Erythroblast (primary cell): Measurements from ENCODE around the gene MRPL1.

Experiments used
- DNase-seq, 2 experiments: peaks; one replicate each; lab custom pipeline; 2025; lab: John Stamatoyannopoulos, UW
- GATA1 ChIP-seq: IDR thresholded peaks from 2 replicates; pipeline ENCODE4 v1.6.1; 2011; ENCODE audit warnings: low read depth, mild to moderate bottlenecking, control low read depth, low read length, moderate library complexity
- POLR2A ChIP-seq: IDR thresholded peaks from 2 replicates; pipeline ENCODE4 v1.6.1; 2011; ENCODE audit warnings: mild to moderate bottlenecking, low read length

Gene MRPL1

DNA sequence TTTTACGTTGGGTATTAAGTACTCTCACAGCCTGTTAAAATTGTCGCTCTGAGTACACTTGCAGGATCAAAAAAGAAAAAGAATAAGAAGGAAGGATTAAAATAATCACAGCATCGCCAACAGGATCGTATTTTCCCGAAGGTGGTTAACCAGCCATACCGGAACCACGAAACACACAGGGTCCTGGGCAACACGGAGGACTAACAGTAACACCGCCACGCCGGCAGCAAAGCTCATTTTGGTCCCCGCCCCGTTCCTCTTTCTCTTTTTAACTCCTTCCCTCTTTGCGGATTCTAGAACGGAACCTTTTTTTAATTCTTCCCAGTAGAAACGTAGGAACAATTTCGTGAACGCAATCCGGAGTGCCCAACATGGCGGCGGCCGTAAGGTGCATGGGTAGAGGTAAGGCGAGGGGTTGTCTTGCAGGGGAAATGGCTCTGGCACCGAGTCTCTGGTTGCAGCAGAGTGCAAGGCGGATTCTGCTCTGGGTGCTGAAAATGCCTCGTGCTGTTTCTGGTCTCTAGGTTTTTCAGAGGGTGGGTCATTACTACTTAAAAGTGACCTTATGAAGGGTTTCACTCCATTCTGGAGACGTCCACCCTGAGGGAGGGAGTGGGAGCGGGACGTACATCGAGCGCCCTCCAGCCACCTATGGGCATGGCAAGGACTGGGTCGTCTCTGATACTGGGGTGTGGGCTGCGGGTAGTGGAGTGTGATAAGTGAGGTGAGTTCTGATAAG lies at the start of gene MRPL1:
Gene MRPL1, plus strand, starts transcription at position 353 of the 739 bp plus-strand sequence. Its CDS starts 19 bp downstream, at position 372.
- no peak for TF ChIP-seq GATA1
- TF ChIP-seq POLR2A: peak; percentile 96
- peak; percentile 96 for DNase-seq

DNA sequence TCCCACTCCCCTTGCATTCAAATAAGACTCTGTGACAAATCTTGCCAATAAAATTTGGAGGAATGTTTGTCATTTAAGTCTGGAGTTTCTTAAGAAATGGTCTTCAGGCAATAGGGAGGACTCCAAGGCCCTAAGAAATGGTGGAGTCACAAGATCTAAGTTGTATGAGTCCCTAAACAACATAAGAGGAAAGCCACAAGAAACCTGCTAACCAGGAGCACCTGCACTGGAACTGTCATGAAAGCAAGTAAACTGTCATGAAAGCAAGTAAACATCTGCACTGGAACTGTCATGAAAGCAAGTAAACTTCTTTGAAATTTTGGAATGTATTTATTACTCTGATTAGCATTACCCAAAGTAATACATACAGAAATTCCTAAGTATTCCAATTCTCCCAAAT lies 47.0 kb upstream of the MRPL1 start:
- DNase-seq: peak in 1 of 2 experiments; percentile 15
- TF ChIP-seq GATA1 (no peak), POLR2A (no peak)

GRCh38 chr4:77816546-77816945 lies 46.1 kb upstream of the MRPL1 start:
- TF ChIP-seq POLR2A (no peak), GATA1 (no peak)
- no peak for DNase-seq

DNA sequence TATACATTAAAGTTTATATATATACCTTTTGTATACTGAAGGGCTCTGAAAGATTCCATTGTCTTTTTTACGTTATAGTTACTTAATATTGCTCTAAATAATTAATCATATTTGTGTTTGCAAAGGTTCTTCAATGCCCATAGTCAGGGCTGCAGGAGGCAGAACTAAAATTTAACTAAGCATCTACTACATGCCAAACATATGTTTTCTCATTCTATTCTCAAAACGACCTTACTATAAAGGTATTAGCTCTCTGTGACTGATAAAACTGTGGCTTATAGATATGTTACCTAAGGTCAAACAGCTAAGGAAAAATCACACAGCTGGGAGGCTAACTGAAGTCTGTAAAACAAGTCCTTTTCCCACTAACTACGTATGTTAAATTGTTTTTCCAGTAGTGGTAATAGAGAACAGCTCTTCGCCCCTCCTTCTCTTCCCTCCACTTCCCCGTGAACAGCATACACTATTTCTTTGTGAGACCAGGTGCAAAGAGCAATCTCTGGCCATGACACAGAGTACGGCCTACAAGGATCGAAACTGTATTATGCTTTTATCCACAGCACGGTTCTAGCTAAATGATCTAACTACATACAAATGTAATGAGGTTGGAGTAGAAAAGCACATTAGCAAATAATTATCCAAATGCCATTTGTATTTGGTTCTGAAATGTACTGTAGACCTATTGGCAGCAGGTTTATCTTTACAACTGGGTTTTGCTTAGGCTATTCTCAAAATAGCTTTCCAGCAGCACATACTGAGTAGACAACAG lies 45.1 kb upstream of the MRPL1 start:
- no peak for TF ChIP-seq POLR2A
- no peak for TF ChIP-seq GATA1
- peak; percentile 31 to 53 for DNase-seq

- no peak for TF ChIP-seq GATA1
- peak; percentile 12 for TF ChIP-seq POLR2A
- DNase-seq: peak; percentile 73 to 81
Observed at GRCh38 chr4:77818073-77818601, 44.5 kb upstream of the MRPL1 start.

DNA sequence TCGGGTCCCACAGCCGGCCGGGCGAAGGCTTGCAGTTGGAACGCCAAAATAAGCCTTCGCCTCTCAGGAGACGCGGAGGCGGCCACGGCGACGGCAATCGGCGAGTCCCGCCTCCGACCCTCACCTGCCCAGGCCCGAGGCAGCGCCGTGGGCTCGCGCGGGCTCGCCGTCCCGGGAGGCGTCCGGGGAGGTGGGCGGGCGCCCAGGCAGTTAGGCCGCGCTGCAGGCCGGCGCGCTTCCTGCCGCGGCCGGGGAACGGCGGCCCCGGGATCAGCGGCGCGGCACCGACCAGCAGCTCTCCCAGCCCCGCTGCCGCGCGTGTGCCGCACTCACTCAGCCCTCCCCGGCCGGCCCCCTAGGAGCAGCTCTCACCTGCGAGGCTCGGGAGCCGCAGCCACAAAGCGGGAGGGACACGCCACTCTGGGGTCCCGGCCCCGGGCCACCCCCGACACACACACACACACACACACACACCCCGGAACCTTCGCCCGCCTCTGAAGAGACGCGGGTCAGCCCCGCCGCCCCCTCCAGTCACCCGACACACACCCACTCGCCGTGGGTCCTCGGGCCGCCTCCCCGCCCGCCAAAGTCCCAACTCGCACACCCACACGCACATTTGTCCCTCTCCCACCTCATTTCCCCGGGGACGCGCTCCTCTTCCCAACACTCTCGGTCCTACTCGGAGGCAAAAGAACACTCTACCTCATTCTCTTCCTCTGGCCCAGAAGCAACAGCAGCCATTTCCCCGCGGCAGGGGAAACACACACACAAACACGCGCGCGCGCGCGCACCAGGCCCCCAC lies 43.8 kb upstream of the MRPL1 start, which contains the start of gene CNOT6L:
Gene CNOT6L, minus strand, starts transcription at position 767 of the 802 bp plus-strand sequence. Its CDS starts 60 bp downstream, at position 707.
- DNase-seq: peak; percentile 80 to 87
- TF ChIP-seq GATA1 (no peak), POLR2A (peak; percentile 29)

GRCh38 chr4:77819404-77819842 lies 43.2 kb upstream of the MRPL1 start:
- peak in 1 of 2 experiments; percentile 84 for DNase-seq

GRCh38 chr4:77819843-77820648 lies 42.6 kb upstream of the MRPL1 start:
- peak; percentile 96 to 98 for DNase-seq
- TF ChIP-seq GATA1: no peak
- TF ChIP-seq POLR2A: peak; percentile 97

More at GRCh38 chr4:77819404-77819842, 43.2 kb upstream of the MRPL1 start:
- TF ChIP-seq GATA1 (no peak), POLR2A (no peak)

GRCh38 chr4:77820649-77821561 lies 41.7 kb upstream of the MRPL1 start:
- DNase-seq: peak; percentile 72 to 88

DNA sequence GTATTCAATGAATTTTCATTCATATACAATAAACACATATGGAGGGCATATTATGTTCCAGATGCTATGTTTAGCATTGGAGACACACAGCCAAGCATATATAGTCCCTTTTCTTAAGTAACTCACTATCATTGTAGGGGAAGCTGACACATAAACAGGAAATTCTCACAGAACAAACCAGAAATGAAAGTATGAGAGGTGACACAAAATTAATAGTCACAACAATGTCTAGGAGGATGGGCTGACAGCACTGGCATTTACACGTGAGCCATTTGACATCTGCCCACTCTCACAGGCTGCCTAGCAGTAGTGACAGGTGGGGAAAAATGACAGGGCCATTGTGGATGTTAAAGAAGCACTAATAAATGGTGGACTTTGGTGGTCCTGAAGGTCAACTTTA lies 40.9 kb upstream of the MRPL1 start:
- no peak for TF ChIP-seq GATA1
- no peak for TF ChIP-seq POLR2A
- DNase-seq: peak in 1 of 2 experiments; percentile 42

More at GRCh38 chr4:77820649-77821561, 41.7 kb upstream of the MRPL1 start:
- no peak for TF ChIP-seq GATA1
- no peak for TF ChIP-seq POLR2A

DNA sequence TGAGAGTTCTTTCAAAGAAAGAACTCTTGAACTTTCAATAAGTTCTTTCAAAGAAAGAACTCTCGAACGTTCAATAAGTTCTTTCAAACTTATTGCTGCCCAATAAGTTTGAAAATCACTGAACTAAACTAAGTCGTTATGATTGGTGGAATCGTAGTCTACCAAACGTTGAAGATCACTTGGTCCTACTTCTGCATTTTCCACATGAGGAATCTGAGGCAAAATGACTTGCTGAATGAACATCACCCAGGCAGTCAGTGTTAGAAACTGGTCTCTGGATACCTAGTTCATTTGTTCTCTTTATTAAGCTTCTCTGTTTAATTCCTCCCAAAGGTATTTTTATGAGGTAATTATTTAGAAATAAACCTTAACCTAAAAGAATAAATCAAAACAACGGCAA lies 36.4 kb upstream of the MRPL1 start:
- TF ChIP-seq POLR2A: no peak
- no peak for TF ChIP-seq GATA1
- DNase-seq: no peak

DNA sequence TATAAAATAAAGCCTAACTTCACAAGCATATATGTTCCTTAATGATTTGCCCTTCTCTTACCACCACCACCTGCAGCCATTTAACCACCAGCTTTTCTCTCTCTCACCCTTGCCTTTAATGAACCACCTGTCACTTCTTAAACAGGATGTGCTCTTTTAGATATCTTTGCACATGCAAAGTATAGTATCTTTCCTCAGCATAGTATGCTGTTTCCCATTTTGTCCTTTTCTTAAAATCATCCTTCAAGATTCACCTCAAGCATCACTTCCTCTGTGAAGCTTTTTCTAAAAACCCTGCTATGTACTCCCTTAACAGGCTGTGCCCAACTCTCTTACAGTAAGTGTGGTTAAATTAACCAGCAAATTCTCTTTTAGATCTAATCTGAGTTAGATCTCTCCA lies 35.3 kb upstream of the MRPL1 start:
- no peak for DNase-seq
- TF ChIP-seq POLR2A (no peak), GATA1 (no peak)
